Omental fat pad (tissue), 4 donors: ENCODE results near the gene ALDH3B1. TPM values are rescaled to one million over a fixed set of nuclear protein-coding genes. Genes with fewer than 3 reads are reported as not detected.

ENCODE experiments used
- ATAC-seq: fragments of 150-250 bp; one replicate; pipeline ENCODE4 v1.9.1; 2016; ENCODE audit warnings: mild to moderate bottlenecking, moderate library complexity; ENCODE audit not compliant: low FRiP score
- DNase-seq: peaks from one replicate; pipeline ENCODE4 v3.0.0-alpha.2; 2019; ENCODE audit warnings: low spot score
- CTCF ChIP-seq, 3 donors: fragments of 450-650 bp; IDR thresholded peaks; one replicate each; pipeline ENCODE4 v1.5.1; 2016 to 2017; ENCODE audit warnings: antibody characterized with exemption in 3 of 3, mild to moderate bottlenecking in 3 of 3, moderate library complexity in 2 of 3
- total RNA-seq, 4 donors: library from RNA; depleted of rRNA; stranded (reverse); fragments of >200 nt; gene quantifications; one replicate each; pipeline ENCODE4 v1.1.0, GENCODE V29; 2016

Gene ALDH3B1
- total RNA-seq, 4 donors from 2014 or later: 20.5 to 90.8 (median 30.9) TPM

- TF ChIP-seq CTCF (IDR thresholded peaks at IDR 0.05): no peak
- peak; percentile 11 for ATAC-seq
- DNase-seq: no peak
Measured at GRCh38 chr11:68012843-68013610, 2.9 kb downstream of the ALDH3B1 start.

DNA sequence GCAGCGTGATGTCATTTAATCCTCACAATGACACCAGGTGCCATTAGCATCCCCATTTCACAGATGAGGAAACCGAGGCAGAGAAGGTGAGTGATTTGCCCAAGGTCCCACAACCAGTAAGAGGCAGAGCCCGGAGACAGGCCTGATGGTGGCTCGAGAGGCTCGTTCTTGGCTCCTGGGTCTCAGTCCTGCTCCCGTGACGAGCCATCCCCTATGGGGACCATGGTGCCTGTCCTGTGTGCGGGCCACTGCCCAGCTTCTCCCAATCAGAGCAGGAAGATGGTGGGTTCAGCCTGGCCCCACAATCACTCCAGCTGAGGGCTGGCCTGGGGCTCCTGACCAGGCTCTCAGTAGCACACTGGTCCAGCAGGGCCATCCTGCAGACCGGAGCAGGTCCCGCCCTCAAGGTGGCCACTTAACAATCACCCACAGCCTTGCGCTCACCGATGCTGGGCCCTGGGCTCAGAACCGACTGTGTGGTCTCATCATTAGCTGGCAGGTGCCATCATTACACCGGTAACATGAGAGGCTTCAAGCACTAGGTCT lies 3.6 kb downstream of the ALDH3B1 start:
- no peak for DNase-seq
- no peak for TF ChIP-seq CTCF (IDR thresholded peaks at IDR 0.05)

DNA sequence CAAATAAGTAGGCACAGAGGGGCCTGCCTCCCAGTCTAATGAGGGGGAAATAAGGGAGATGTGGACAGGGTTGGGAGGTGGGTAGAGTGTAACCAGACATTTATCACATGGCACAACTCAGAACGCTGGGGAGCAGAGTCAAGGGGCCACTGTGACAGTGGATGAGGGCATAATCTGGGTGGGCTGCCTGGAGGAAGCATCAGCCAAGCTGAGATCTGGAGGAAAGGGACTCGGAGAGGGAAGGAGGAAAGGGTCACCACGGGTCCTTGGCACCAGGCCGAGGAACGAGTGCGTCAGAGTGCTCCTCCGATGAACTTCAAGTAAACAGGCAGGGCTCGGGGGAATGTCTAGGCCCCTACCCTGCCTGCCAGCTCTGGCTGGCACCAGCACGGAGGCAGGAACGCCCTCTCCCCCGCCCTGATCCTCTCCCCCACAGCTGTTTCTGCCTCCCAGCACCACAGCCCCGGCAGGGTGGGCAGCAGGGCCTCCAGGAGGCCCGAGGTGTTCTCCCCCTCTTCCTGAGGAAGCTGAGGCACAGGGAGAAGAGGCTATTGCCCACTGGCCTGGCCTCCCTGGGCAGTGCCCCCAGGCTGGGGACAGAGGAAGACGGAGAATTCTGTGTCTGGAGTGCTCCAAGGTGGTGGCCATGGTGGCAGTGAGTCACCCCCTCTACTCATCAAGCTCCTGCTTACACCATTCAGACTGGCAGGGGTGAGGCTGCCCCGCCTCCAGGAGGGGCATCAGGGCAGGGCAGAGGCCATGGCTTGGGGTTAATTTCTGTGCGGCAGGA lies 4.2 kb downstream of the ALDH3B1 start:
- TF ChIP-seq CTCF (IDR thresholded peaks at IDR 0.05): no peak
- DNase-seq (no peak), ATAC-seq (peak; percentile 49)

More for the DNA sequence above, 3.6 kb downstream of the ALDH3B1 start:
- ATAC-seq: no peak

DNA sequence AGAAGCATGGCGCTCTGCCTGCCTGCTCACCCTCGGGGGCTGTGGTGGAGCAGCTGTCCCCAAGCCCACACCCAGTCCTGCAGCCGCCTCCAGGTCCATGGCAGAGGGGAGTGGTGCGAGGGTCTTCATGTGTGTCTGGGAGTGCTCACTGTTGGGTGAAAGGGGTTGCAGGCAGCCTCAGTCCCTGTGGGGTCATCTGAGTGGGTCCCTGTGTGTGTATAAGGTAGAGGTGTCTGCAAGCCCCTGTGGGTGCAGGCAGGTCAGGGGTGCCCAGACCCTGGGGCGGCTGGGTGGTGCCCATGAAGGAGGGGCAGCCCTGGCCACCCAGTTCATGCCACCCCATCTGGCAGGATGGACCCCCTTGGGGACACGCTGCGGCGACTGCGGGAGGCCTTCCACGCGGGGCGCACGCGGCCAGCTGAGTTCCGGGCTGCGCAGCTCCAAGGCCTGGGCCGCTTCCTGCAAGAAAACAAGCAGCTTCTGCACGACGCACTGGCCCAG lies 4.9 kb downstream of the ALDH3B1 start:
- no peak for ATAC-seq
- no peak for TF ChIP-seq CTCF (IDR thresholded peaks at IDR 0.05)

DNA sequence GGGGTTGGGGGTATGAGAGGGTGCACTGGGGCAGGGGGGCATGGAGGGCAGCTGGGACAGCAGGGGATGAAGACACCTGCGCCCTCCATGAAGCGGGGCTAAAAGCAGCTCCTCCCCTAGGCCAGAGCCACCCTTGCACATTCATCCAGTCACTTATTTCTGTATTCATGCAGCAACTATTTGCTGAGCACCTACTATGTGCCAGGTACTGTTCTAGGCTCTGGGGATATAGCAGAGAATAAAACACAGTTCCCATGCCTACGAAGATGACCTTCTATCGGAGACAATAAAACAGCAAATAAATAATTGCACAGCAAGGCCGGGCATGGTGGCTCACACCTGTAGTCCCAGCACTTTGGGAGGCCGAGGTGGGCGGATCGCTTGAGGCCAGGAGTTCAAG lies 5.3 kb downstream of the ALDH3B1 start:
- DNase-seq (no peak), ATAC-seq (no peak)
- TF ChIP-seq CTCF (IDR thresholded peaks at IDR 0.05): no peak

More for the DNA sequence above, 4.9 kb downstream of the ALDH3B1 start:
- DNase-seq: no peak

DNA sequence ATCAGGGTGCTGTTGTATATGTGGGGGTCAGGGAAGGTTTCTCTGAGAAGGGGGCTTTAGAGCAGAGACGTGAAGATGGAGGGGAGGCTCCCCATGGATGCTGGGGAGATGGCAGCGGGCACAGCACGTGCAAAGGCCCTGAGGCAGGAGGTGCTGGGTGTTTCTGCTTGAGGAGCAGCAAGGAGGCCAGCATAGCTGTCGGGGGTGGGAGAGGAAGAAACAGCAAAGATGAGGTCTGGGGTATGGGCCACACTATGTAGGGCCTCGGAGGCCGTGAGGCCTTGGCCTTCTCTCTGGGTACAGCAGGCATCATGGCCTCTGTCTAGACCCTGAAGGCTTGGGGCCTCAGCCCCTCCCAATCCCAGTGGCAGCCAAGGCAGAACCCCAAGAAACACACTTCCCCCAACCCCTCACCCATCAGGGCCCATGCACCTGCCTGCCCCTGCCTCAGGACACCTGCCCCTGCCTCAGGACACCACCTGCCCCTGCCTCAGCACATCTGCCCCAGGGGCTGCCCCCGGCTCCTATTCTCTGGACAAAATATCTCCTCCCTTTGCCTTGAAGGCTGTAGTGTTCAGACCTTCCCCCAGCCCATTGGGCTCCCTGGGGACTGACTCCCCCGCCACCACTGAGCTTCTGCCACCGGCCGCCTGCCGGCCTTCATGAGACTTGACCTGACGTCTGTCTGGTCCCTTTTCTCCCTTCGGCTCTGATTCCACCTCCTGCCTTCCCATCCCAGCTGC lies 6.2 kb downstream of the ALDH3B1 start:
- TF ChIP-seq CTCF (IDR thresholded peaks at IDR 0.05): no peak
- ATAC-seq (no peak), DNase-seq (no peak)
